Fibroblast of gingiva (primary cell): Measurements from ENCODE around the gene SLC35B4.
A peak's percentile ranks its signal among the peaks of the same experiment; 100 is the strongest.

Source experiments
- DNase-seq: peaks from one replicate; pipeline ENCODE4 v3.0.0-alpha.2; 2011; ENCODE audit warnings: low read depth

SLC35B4 gene, protein sequence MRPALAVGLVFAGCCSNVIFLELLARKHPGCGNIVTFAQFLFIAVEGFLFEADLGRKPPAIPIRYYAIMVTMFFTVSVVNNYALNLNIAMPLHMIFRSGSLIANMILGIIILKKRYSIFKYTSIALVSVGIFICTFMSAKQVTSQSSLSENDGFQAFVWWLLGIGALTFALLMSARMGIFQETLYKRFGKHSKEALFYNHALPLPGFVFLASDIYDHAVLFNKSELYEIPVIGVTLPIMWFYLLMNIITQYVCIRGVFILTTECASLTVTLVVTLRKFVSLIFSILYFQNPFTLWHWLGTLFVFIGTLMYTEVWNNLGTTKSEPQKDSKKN

GRCh38 chr7:134316539-134317344 is at the start of gene SLC35B4:
Gene SLC35B4 (minus strand): TSS chr7:134316930. CDS start chr7:134316751, 179 bp downstream.
- DNase-seq, result peak; percentile 96

DNA sequence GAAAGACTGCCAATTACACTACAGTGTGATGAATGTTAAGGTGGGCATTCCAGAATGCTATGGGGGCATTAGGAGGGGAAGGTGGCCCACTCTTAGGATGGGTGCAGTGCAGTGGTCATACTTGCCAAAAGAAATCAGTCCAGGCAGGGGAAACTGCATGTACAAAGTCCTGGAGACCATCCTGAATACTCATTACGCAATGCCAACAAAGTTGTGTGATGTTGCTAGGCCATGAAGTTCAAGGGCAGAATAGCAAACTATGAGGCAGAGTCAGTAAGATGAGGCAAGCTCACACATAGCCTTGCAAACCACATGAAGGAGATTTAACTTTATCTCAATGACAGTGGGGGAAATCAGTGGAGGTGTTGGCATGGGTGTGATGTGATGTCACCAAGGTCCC is 49.8 kb upstream of the SLC35B4 start:
- DNase-seq, result peak; percentile 36

- peak; percentile 79 for DNase-seq
Observed at GRCh38 chr7:134365341-134366054, 48.8 kb upstream of the SLC35B4 start.

DNA sequence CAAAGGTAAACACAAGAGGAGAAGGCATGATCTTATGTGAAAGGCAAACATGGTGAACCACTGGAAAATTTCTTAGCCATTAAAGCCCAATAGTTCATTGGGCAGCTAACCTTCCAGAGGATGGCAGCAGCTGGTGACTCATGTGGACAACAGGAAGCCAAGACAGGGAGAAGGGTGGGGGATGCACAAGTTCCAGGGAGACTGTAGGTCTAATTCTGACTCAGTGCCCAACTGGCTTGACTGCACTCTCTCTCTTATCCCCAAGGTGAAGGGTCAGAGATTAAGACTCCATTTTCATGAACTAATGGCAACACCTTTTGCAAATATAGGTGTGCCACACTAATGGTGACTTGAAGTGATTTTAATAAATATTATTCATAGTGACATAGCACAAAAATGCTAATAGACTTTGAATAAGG is 47.9 kb upstream of the SLC35B4 start:
- DNase-seq, result peak; percentile 23

DNA sequence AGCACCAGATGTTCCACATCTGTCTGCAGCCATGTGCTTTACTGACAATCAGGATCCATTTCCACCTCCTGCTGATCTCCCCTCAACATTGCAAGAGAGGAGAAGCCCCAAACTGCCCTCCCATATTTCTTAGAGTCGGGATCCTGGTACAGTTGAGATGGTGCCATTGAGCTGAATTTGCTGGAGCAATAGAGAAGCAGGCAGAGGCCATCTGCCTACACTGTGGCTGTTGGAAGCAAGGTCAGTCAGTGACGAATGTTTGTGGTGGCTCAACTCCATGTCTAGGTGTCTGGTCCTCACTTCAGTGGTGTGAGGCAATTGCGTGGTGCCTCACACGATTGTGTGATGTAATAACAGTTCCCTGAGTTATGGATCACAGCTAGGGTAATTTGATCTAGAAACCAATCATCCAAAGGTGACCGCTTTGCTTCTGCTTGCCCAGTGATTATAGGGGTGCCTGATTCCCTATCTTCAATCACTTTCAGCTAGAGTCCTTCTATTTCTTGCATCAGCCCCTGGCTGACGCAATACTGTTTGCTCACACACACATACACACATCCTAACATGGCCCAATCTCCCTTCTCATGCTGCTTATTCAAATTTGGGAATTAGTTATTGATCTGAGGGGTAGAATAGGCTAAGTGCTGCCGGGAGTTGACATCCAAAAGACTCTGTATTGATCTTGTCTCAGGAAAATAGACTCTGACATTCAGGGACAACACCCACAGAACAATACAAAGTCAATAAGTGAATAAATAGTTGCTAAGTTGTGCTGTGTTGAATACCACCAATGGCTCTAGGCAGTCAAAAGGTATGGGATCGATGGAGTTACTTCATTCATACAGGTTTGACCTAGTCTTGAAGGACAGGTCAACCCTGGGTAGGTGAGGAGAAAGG is 46.1 kb upstream of the SLC35B4 start:
- DNase-seq, result peak; percentile 67

DNA sequence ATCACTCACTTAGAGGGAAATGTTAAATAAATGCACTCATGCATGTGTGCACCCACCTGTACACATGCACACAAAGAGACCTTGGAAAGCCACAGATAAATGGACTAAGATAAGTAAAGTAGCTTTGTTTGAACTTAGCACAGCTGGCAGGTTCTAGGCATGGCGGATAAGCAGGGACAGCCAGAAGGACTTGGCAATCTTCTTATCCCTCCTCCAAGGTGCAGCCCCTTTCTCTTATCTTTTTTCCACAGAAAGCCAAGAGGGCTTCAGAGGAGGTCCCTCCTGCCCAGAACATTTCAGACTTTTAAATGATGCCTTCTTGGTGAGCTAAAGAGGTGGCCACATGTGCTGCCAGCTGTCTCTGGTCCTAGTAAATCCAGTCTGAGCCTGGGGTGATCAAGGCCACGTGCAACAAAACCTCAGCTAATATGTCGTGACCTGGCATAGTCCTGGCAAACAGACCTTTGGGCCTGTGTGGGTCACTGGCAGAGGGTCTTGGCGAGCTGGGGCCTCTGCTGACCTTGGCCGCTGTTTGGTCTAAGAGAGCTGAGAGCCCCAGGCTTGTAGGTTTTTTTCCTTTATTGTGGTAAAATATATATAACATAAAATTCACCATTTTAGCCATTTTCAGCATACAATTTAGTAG is 43.2 kb upstream of the SLC35B4 start:
- no peak for DNase-seq

DNA sequence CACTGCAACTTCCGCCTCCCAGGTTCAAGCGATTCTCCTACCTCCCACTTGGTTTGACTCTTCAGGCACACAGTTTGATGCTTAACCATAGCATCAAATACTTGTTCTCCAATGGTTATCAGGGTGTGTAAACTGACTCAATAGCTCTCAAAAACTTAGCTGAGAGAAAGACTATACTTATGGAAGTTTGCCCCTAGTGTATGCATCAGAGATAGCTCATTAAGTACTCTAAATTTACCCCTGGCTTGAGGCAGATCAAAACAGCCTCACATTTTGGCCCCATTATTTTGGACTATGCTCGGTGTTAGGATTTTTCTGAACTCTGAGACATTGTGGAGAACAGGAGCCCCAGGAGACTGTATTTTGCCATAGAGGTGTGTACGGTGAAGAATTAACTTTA is 40.8 kb upstream of the SLC35B4 start:
- no peak for DNase-seq

- no peak for DNase-seq
Observed at GRCh38 chr7:134356421-134356936, 39.7 kb upstream of the SLC35B4 start.

GRCh38 chr7:134355927-134356326 is 39.2 kb upstream of the SLC35B4 start:
- DNase-seq, result peak; percentile 87

- no peak for DNase-seq
Observed at GRCh38 chr7:134355004-134355525, 38.3 kb upstream of the SLC35B4 start.

GRCh38 chr7:134353411-134353810 is 36.7 kb upstream of the SLC35B4 start:
- no peak for DNase-seq

DNA sequence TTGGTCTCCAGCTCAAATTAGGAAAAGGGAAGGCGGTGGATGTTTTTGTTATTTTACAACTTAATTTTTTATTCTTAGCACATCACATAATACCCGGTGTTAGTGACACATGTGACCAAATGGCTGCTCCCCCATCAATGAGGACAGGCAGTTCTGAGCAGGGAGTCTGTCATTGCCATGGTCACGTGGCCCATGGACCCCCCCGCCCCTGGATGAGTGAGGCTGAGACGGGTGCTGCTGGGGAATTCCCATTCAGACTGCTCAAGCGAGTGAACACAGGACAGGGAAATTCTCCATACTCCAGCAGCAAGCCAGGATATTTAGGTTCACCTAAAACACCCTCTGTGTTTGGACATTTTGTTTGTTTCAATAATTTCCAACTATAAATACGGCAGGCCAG is 34.7 kb upstream of the SLC35B4 start:
- DNase-seq, result no peak

GRCh38 chr7:134350709-134351108 is 34.0 kb upstream of the SLC35B4 start:
- no peak for DNase-seq

- DNase-seq, result no peak
Observed at GRCh38 chr7:134347567-134347966, 30.8 kb upstream of the SLC35B4 start.

- no peak for DNase-seq
Observed at GRCh38 chr7:134343796-134344195, 27.1 kb upstream of the SLC35B4 start.

DNA sequence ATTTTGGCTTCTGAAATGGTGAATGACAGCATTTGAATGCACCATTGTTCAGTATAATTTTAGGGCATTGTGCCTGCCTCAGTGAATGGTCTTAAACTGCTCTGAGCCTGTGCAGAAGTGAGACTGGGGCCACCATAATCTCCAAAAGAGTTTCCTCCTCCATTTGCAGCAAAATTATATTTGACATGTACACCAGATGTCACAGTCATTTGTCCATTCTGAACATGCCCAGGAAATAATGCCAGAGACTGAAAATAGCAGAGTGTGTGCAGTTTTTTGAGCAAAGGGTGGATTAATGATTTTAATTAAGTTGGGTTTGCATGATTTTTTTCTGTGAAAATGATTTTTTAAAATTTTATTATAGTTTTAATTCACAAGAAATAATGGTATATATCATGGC is 26.4 kb upstream of the SLC35B4 start:
- DNase-seq, result no peak

DNA sequence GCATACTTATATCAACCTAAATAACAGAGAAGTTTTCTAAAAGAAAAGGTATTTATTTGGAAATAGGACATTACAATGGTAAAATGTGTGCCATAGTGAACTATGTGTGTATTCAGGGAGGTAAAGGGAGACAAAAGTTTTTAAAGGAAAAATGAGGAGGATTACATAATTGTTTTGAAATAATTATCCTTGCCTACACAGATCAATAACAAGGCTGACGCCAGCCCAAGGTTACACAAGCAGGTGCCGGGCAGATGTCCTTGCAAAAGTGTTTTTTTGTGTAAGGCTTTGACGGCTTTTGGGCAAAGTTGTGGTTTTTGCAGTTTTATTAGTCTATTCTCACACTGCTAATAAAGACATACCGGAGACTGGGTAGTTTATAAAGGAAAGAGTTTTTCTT is 22.7 kb upstream of the SLC35B4 start:
- DNase-seq, result no peak

DNA sequence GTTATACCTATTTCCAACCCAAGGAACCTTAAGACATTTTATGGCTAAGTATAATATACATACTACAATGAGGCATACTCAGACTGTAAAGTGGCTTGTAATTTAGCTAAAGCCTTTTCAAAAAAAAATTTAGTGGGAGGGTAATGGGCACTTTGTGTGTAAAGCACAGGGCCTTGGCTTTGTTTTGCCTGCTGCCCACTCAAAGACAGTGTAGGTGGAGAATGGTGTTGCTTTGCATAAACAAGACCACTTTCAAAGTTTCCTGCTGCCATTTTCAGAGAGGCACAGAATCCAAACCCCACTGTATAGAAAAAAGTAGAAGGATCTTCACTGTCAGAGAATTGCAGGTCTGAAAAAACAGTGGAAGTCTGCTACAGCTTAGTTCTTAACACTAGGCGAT is 21.2 kb upstream of the SLC35B4 start:
- DNase-seq, result no peak

DNA sequence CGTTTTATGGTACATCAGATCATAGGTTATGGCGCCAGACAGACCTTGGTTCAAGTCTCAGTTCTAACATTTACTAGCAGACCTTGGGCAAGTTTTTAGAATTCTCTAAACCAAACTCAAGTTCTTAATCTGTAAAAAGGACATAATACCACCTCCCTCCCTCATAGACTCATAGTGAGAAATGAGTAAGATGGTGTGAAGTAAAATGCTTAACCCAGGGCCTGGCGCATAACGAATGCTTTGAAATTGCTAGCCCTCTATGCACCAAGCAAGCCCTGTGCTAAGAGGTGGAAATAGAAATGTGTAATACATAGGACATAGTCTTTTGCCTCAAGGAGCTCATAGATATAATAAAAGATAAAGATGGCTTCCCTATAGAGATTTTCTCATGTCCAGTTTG is 17.7 kb upstream of the SLC35B4 start:
- DNase-seq, result no peak

GRCh38 chr7:134333943-134334342 is 17.2 kb upstream of the SLC35B4 start:
- DNase-seq, result no peak

DNA sequence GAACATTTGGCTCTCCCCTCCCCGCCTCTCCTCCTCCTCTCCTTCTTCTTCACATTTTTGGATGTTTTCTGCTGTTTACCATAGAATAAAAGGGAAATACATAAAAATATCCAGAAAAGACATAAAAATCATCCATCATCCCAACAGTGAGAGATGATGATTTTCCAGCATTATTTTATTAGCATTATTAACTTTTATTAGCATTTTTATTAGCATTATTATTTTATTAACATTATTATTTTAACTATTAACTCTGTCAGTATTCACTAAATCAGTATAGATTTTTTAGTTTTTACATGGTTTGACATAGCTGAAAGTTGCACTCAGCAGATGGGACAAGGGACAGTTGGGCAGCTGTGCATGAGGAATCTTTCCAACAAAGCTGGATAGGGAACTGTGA is 16.2 kb upstream of the SLC35B4 start:
- DNase-seq, result no peak
